MCF 10A (cell line): ENCODE data around the gene CCM2. TPM values are rescaled to one million over a fixed set of nuclear protein-coding genes. Genes with fewer than 3 reads are reported as not detected.

ENCODE experiments used
- BruUV-seq: library from RNA; stranded (reverse); fragments of 400-500 nt; replicated peaks from 2 replicates; lab custom pipeline; 2021; lab: Mats Ljungman, UMichigan
- CTCF ChIA-PET: fragments of 300-600 bp; sonication (Branson Sonifier 250); formaldehyde crosslinking; extraction: SDS; loops from one replicate; lab custom pipeline; 2021; ENCODE audit warnings: antibody characterized with exemption, inconsistent platforms; lab: Yijun Ruan, JAX
- POLR2A ChIA-PET: fragments of 300-600, 350-650 bp; sonication (Branson Sonifier 250); formaldehyde crosslinking; extraction: SDS; loops from one replicate; lab custom pipeline; 2020; ENCODE audit warnings: antibody characterized with exemption, inconsistent platforms; lab: Yijun Ruan, JAX
- DNase-seq: peaks from one replicate; pipeline ENCODE4 v3.0.0-alpha.2; 2018; ENCODE audit not compliant: unreplicated experiment
- H3K27ac Mint-ChIP-seq: one replicate; pipeline ENCODE4 v1.8.0; 2022; ENCODE audit warnings: mild to moderate bottlenecking, low read depth, mixed read lengths; ENCODE audit not compliant: unreplicated experiment
- H3K27me3 Mint-ChIP-seq: one replicate; pipeline ENCODE4 v1.8.0; 2022; ENCODE audit warnings: mixed read lengths; ENCODE audit not compliant: insufficient read depth, unreplicated experiment
- H3K36me3 Mint-ChIP-seq: one replicate; pipeline ENCODE4 v1.8.0; 2022; ENCODE audit warnings: mild to moderate bottlenecking, moderate library complexity, mixed read lengths; ENCODE audit not compliant: insufficient read depth, unreplicated experiment
- H3K4me1 Mint-ChIP-seq: one replicate; pipeline ENCODE4 v1.8.0; 2022; ENCODE audit warnings: mixed read lengths; ENCODE audit not compliant: insufficient read depth, unreplicated experiment
- H3K4me3 Mint-ChIP-seq: one replicate; pipeline ENCODE4 v1.8.0; 2022; ENCODE audit warnings: mild to moderate bottlenecking, moderate library complexity, mixed read lengths; ENCODE audit not compliant: unreplicated experiment
- H3K9me3 Mint-ChIP-seq: one replicate; pipeline ENCODE4 v1.8.0; 2022; ENCODE audit warnings: mixed read lengths; ENCODE audit not compliant: unreplicated experiment
- CTCF ChIP-seq: fragments of 200-600 bp; IDR thresholded peaks from one replicate; pipeline ENCODE4 v1.8.0; 2022; ENCODE audit warnings: antibody characterized with exemption, mild to moderate bottlenecking; ENCODE audit not compliant: unreplicated experiment
- intact Hi-C: fragments of 100-400 bp; cut with micrococcal nuclease; formaldehyde crosslinking; loops from 2 replicates; pipeline ENCODE4 v1.14.1; 2022
- total RNA-seq: library from RNA; stranded (reverse); gene quantifications from 2 replicates; pipeline ENCODE4 v1.2.3, GENCODE V29; 2022

CCM2 gene
- total RNA-seq, 1 experiment from 2014 or later: 36.2 TPM

GRCh38 chr7:45092100-45092930 lies 92.3 kb downstream of the CCM2 start:
- ChIA-PET POLR2A (interaction anchor here (0.5 to 2.8 kb wide), 5 partner anchors 13 to 244 kb away, joined by 3 to 16 read pairs (median 4); partner anchors contain the start of genes H2AZ2 and TBRG4), CTCF (interaction anchor here (0.6 to 1.2 kb wide), 2 partner anchors 360 to 504 kb away, joined by 3 read pairs; no protein-coding TSS in a partner anchor)
- no peak for TF ChIP-seq CTCF
- no peaks in the 10 kb centered on the region for H3K9me3 Mint-ChIP-seq
- H3K27me3 Mint-ChIP-seq: no peaks in the 10 kb centered on the region
- H3K36me3 Mint-ChIP-seq: no peaks in the 10 kb centered on the region
- peaks cover 12% of the 10 kb centered on the region for H3K4me1 Mint-ChIP-seq
- no peak overlapping the region for H3K4me3 Mint-ChIP-seq
- intact Hi-C loops: no loop called here
- peak; percentile 74 for DNase-seq
- H3K27ac Mint-ChIP-seq: no peak overlapping the region
- BruUV-seq: no TSS peak

GRCh38 chr7:45092931-45093235 lies 92.9 kb downstream of the CCM2 start:
- no TSS peak for BruUV-seq

GRCh38 chr7:45098983-45099839 lies 99.2 kb downstream of the CCM2 start:
- POLR2A ChIA-PET: interaction anchor here (0.6 to 1.6 kb wide), 6 partner anchors 10 to 517 kb away, joined by 3 to 7 read pairs (median 3); partner anchors contain the start of genes H2AZ2, TBRG4 and TMED4

More at GRCh38 chr7:45092931-45093235, 92.9 kb downstream of the CCM2 start:
- Mint-ChIP-seq H3K9me3 (no peaks in the 10 kb centered on the region), H3K4me1 (peaks cover 12% of the 10 kb centered on the region), H3K27ac (no peak overlapping the region), H3K27me3 (no peaks in the 10 kb centered on the region), H3K4me3 (no peak overlapping the region), H3K36me3 (no peaks in the 10 kb centered on the region)
- POLR2A ChIA-PET: interaction anchor here (0.5 to 2.8 kb wide), 4 partner anchors 16 to 245 kb away, joined by 3 to 16 read pairs (median 4); partner anchors contain the start of genes H2AZ2 and TBRG4
- CTCF ChIA-PET: interaction anchor here (0.6 to 1.2 kb wide), 2 partner anchors 19 to 504 kb away, joined by 3 read pairs; partner anchors contain the start of gene TBRG4
- intact Hi-C loops: no loop called here
- DNase-seq: no peak
- TF ChIP-seq CTCF: no peak

More at GRCh38 chr7:45098983-45099839, 99.2 kb downstream of the CCM2 start:
- no peaks in the 10 kb centered on the region for H3K27me3 Mint-ChIP-seq
- DNase-seq: no peak
- BruUV-seq: no TSS peak
- no peak overlapping the region for H3K27ac Mint-ChIP-seq
- H3K9me3 Mint-ChIP-seq: no peaks in the 10 kb centered on the region
- TF ChIP-seq CTCF: no peak
- H3K4me1 Mint-ChIP-seq: no peaks in the 10 kb centered on the region
- CTCF ChIA-PET: interaction anchor here (0.7 kb wide), 1 partner anchor 241 kb away, joined by 4 read pairs; no protein-coding TSS in a partner anchor
- intact Hi-C loops: no loop called here
- H3K4me3 Mint-ChIP-seq: no peak overlapping the region
- H3K36me3 Mint-ChIP-seq: peaks cover 50% of the 10 kb centered on the region
